ENCODE data around the gene TMLHE.
"Not testable (repeated sequence)": the region's sequence is repeated elsewhere in the genome, so short reads cannot be mapped to it uniquely, and the experiment has no call there.

- not testable (repeated sequence) for TF ChIP-seq CTCF, EZH2phosphoT487 (IDR thresholded peaks at IDR 0.05; ENCODE audit: low read length)
Observed at GRCh38 chrX:155477136-155477535, 135.6 kb downstream of the TMLHE start.
